ENCODE measurements around the gene NUMB.

GRCh38 chr14:73237786-73238423, 220.4 kb downstream of the NUMB start:
- TF ChIP-seq CTCF (conservative IDR thresholded peaks at IDR 0.05; ENCODE audit: low read length): no peak
- TF ChIP-seq EZH2phosphoT487 (IDR thresholded peaks at IDR 0.05; ENCODE audit: borderline replicate concordance, low read depth, low read length): no peak; the same call in 1 of the 2 replicates
